T follicular helper cell (primary cell): ENCODE measurements around the gene ROR2.
"Not testable (repeated sequence)": the region's sequence is repeated elsewhere in the genome, so short reads cannot be mapped to it uniquely, and the experiment has no call there.

ENCODE experiments used
- DNase-seq: peaks from one replicate; pipeline ENCODE4 v3.0.0-alpha.2; 2020; ENCODE audit warnings: low read depth

The ROR2 gene

DNA sequence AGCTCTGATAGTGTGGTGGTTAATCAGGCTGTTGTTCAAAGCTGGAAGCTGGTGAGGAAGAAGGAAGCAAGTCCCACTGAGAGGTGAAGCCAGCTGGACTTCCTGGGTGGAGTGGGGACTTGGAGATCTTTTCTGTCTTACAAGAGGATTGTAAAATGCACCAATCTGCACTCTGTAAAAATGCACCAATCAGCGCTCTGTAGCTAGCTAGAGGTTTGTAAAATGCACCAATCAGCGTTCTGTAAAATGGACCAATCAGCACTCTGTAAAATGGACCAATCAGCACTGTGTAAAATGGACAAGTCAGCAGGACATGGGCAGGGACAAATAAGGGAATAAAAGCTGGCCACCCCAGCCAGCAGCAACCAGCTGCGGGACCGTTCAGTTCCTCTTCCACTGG, 432.7 kb downstream of the ROR2 start:
- not testable (repeated sequence) for DNase-seq

DNA sequence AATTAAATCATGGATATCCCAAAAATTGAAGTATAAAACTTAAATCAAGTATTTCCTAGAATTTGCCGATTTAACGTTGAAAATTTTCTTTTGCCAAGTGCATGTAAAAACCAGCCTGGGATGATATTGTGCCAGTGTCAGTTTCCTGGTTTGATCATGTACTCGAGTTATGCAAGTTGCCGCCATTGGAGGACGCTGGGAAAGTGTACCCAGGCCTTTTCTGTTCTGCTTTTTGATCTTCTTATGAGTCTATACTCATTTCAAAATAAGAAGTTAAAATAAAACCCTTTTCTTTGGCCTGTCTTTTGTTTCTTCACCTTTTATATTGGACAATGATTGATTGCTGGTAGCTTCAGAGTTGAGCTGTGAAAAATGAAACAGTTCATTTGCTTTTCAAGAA, 433.3 kb downstream of the ROR2 start:
- DNase-seq: no peak

DNA sequence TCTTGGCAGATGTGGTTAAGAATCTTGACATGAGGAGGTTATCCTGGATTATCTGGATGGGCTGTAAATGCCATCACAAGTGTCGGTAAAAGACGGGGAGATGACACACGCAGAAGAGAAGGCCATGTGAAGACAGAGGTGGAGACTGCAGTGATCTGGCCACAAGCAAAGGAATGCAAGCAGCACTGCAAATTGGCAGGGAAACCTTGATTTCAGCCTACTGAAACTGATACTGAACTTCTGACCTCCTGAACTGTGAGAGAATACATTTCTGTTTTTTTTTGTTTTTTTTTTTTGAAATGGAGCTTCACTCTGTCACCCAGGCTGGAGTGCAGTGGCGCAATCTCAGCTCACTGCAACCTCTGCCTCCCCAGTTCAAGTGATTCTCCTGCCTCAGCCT, 433.9 kb downstream of the ROR2 start:
- no peak for DNase-seq

DNA sequence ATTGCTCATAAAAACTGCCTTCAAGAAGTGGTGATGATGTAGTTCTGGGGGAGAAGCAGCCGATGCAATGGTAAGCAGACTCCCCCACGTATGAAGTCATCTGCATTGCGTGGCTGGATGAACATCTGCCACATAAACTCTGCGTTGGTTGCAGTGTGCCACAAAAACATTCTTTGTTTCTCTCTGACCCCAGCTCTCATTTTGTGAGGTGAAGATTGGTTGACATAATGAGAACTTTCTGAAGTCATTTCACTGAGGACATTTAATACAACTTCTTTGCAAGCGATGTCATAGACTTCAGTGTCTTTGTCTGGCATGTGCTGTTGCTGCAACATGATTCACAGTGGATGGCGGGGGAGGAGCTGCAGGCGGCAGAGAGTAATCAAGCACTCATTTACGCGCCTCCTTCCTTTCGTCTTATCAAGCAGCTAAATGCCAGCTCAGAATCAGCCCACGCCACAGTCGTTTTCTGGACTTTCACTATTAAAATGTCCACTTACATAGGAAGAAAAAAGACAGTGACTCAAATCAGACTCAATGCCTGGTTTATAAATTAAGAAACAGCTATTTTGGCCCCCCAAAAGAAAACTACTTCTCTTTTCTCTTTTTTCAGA, 434.8 kb downstream of the ROR2 start:
- no peak for DNase-seq
